A549 (cell line): Measurements from ENCODE around the gene MAML2. TPM values are rescaled to one million over a fixed set of nuclear protein-coding genes. Genes with fewer than 3 reads are reported as not detected.
A peak's percentile ranks its signal among the peaks of the same experiment; 100 is the strongest.

ENCODE experiments used
- ATAC-seq, 2 experiments: fragments of 200-7000 bp in 1 of 2; fragments of >200 bp in 1 of 2; cut with Nextera tagmentation in 1 of 2; cut with Tn5 transposase in 1 of 2; 3 replicates each; pipeline versions ENCODE4 v1.8.0 to v1.9.1; 2018 to 2020; ENCODE audit warnings: mild to moderate bottlenecking in 1 of 2, moderate library complexity in 1 of 2
- CTCF ChIA-PET: fragments of 300-600 bp; sonication (Branson Sonifier 250); formaldehyde crosslinking; extraction: SDS; loops from one replicate; lab custom pipeline; 2021; ENCODE audit warnings: antibody characterized with exemption, inconsistent platforms; lab: Yijun Ruan, JAX
- POLR2A ChIA-PET: fragments of 350-600 bp; formaldehyde crosslinking; extraction: SDS; loops from one replicate; lab custom pipeline; 2021; ENCODE audit warnings: antibody characterized with exemption, inconsistent platforms; lab: Yijun Ruan, JAX
- DNase-seq, 2 experiments: peaks; one replicate each; pipeline versions ENCODE4 v3.0.0 to v3.0.0-alpha.2; 2011 to 2016; ENCODE audit warnings: low read depth in 1 of 2, low spot score in 1 of 2
- FAIRE-seq: peaks from 2 replicates; lab custom pipeline; 2011; peaks lifted over from hg19 to GRCh38; lab: Jason Lieb, UNC
- H3K27ac ChIP-seq, 2 experiments: fragments of >200 bp; sonication (Bioruptor Twin); formaldehyde crosslinking; 3 replicates each; pipeline ENCODE4 v1.5.1; 2016 to 2017
- H3K4me1 ChIP-seq: fragments of >200 bp; sonication (Bioruptor Twin); formaldehyde crosslinking; 3 replicates; pipeline ENCODE4 v1.6.1; 2016
- H3K4me2 ChIP-seq: fragments of >200 bp; sonication (Bioruptor Twin); formaldehyde crosslinking; 3 replicates; pipeline ENCODE4 v1.6.1; 2016
- H3K4me3 ChIP-seq: fragments of >200 bp; sonication (Bioruptor Twin); formaldehyde crosslinking; 3 replicates; pipeline ENCODE4 v1.5.1; 2016
- H3K9me3 ChIP-seq: fragments of >200 bp; sonication (Bioruptor Twin); formaldehyde crosslinking; 3 replicates; pipeline ENCODE4 v1.6.1; 2016
- BHLHE40 ChIP-seq: IDR thresholded peaks from 2 replicates; pipeline ENCODE4 v1.6.1; 2012; ENCODE audit warnings: low read depth, low read length, inconsistent platforms
- CBX2 ChIP-seq: fragments of 200-600 bp; sonication (generic); IDR thresholded peaks from 2 replicates; pipeline ENCODE4 v1.6.1; 2016; ENCODE audit warnings: low read depth, mild to moderate bottlenecking, borderline replicate concordance
- CEBPB ChIP-seq, 2 experiments: fragments of >200 bp in 1 of 2; sonication (Bioruptor Twin) in 1 of 2; formaldehyde crosslinking in 1 of 2; IDR thresholded peaks; 2 replicates each; pipeline ENCODE4 v1.6.1; 2012 to 2016
- EP300 ChIP-seq, 2 experiments: fragments of >200 bp; sonication (Bioruptor Twin); formaldehyde crosslinking; IDR thresholded peaks; 2 replicates in 1 of 2; 3 replicates in 1 of 2; pipeline ENCODE4 v1.6.1; 2016 to 2017
- FOSB ChIP-seq: fragments of 250-450 bp; sonication (Bioruptor Pico); IDR thresholded peaks from 2 replicates; pipeline ENCODE4 v1.5.0; 2020; ENCODE audit warnings: mild to moderate bottlenecking, moderate library complexity
- HOXB5 ChIP-seq: fragments of 250-450 bp; sonication (Bioruptor Pico); IDR thresholded peaks from 2 replicates; pipeline ENCODE4 v1.5.0; 2020; ENCODE audit warnings: mild to moderate bottlenecking, moderate library complexity
- JUNB ChIP-seq: fragments of >200 bp; sonication (Bioruptor Twin); formaldehyde crosslinking; IDR thresholded peaks from 2 replicates; pipeline ENCODE4 v1.6.1; 2016
- NPAS2 ChIP-seq: fragments of 250-450 bp; sonication (Bioruptor Pico); IDR thresholded peaks from 2 replicates; pipeline ENCODE4 v1.8.0; 2022; ENCODE audit warnings: mild to moderate bottlenecking, moderate library complexity, borderline replicate concordance
- POLR2A ChIP-seq: IDR thresholded peaks from 2 replicates; pipeline ENCODE4 v1.6.1; 2012; ENCODE audit warnings: mild to moderate bottlenecking, low read length
- RCOR1 ChIP-seq: fragments of 150-350 bp; IDR thresholded peaks from 2 replicates; pipeline ENCODE4 v1.6.1; 2014; ENCODE audit warnings: antibody characterized with exemption, low read length, low read depth
- RNF2 ChIP-seq: fragments of 200-600 bp; sonication (generic); IDR thresholded peaks from 2 replicates; pipeline ENCODE4 v1.6.1; 2016; ENCODE audit warnings: low read depth, mild to moderate bottlenecking, antibody characterized with exemption, moderate library complexity, borderline replicate concordance
- SREBF2 ChIP-seq: fragments of 450-650 bp; IDR thresholded peaks from 2 replicates; pipeline ENCODE4 v1.6.1; 2014; ENCODE audit warnings: mild to moderate bottlenecking, moderate library complexity
- USF2 ChIP-seq: fragments of 450-650 bp; IDR thresholded peaks from 2 replicates; pipeline ENCODE4 v1.6.1; 2014; ENCODE audit warnings: antibody characterized with exemption
- ZNF302 ChIP-seq: fragments of 250-450 bp; sonication (Bioruptor Pico); IDR thresholded peaks from 2 replicates; pipeline ENCODE4 v1.9.0; 2021; ENCODE audit warnings: inconsistent platforms, mild to moderate bottlenecking, moderate library complexity
- WGBS: methylation state at CpG from one replicate; pipeline ENCODE4 v1.1.6; 2017; ENCODE audit errors: missing lambda C conversion rate; 5-methylcytosine and 5-hydroxymethylcytosine counted together
- polyA plus RNA-seq, 4 experiments: library from polyadenylated mRNA; depleted of rRNA in 3 of 4; stranded (reverse); fragments of >200 nt; fragmentation: RNase III in 1 of 4; extraction: RNeasy Plus Mini Kit Qiagen cat#74134 plus additional on column Dnase treatment in 1 of 4; gene quantifications; 2 replicates in 3 of 4; 3 replicates in 1 of 4; pipeline ENCODE4 v1.2.3, GENCODE V29; 2011 to 2017
- TF ChIP-seq, protein P1 (sequence below): IDR thresholded peaks from 2 replicates; pipeline ENCODE4 v1.6.1; 2012; ENCODE audit warnings: low read depth, borderline replicate concordance
- TF ChIP-seq, protein P2 (sequence below): IDR thresholded peaks from 2 replicates; pipeline ENCODE4 v1.6.1; 2012
- TF ChIP-seq, protein P3 (sequence below): fragments of >200 bp; sonication (Bioruptor Twin); formaldehyde crosslinking; IDR thresholded peaks from 3 replicates; pipeline ENCODE4 v1.5.1; 2016
- TF ChIP-seq, protein P4 (sequence below): fragments of 250-450 bp; sonication (Bioruptor Pico); IDR thresholded peaks from 2 replicates; pipeline ENCODE4 v1.5.0; 2020; ENCODE audit warnings: low read depth, mild to moderate bottlenecking, moderate library complexity

Gene MAML2
- polyA plus RNA-seq, 2 of the 4 experiments (the other 2 are of a cell fraction) = 1.5 to 2.5 TPM

GRCh38 chr11:95999711-96000406 is 343.1 kb downstream of the MAML2 start:
- Histone ChIP-seq H3K9me3 (no peaks in the 10 kb centered on the region), H3K4me3 (no peak overlapping the region), H3K4me2 (no peak overlapping the region), H3K4me1 (no peaks in the 10 kb centered on the region), H3K27ac (no peak overlapping the region)
- FAIRE-seq (no peak), DNase-seq (no peak), ATAC-seq (no peak)
- 76% methylated on average over 8 of the region's 8 CpGs for WGBS
- CTCF ChIA-PET = interaction anchor here (2.5 kb wide), 1 partner anchor 343 kb away, joined by 7 read pairs; the partner anchor contains the start of gene MAML2
- POLR2A ChIA-PET = no interaction called here
- no peak for TF ChIP-seq FOSB (CRISPR knock-in tag)
- TF ChIP-seq, protein P1, sequence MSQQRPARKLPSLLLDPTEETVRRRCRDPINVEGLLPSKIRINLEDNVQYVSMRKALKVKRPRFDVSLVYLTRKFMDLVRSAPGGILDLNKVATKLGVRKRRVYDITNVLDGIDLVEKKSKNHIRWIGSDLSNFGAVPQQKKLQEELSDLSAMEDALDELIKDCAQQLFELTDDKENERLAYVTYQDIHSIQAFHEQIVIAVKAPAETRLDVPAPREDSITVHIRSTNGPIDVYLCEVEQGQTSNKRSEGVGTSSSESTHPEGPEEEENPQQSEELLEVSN = no peak
- TF ChIP-seq SREBF2 = no peak
- TF ChIP-seq, protein P2, sequence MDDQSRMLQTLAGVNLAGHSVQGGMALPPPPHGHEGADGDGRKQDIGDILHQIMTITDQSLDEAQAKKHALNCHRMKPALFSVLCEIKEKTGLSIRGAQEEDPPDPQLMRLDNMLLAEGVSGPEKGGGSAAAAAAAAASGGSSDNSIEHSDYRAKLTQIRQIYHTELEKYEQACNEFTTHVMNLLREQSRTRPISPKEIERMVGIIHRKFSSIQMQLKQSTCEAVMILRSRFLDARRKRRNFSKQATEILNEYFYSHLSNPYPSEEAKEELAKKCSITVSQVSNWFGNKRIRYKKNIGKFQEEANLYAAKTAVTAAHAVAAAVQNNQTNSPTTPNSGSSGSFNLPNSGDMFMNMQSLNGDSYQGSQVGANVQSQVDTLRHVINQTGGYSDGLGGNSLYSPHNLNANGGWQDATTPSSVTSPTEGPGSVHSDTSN = no peak
- TF ChIP-seq CEBPB (IDR thresholded peaks at IDR 0.05) = no peak
- TF ChIP-seq CBX2 = no peak

- Histone ChIP-seq H3K27ac (no peak overlapping the region), H3K4me2 (no peak overlapping the region), H3K4me1 (peaks cover 2% of the 10 kb centered on the region; the same call in 2 of the 3 replicates), H3K4me3 (no peak overlapping the region), H3K9me3 (no peaks in the 10 kb centered on the region)
- WGBS = 61% methylated on average over 4 of the region's 4 CpGs
- POLR2A ChIA-PET = no interaction called here
- DNase-seq (no peak), ATAC-seq (no peak), FAIRE-seq (no peak)
- TF ChIP-seq BHLHE40 (no peak), RNF2 (no peak), JUNB (no peak), NPAS2 (no peak), HOXB5 (CRISPR knock-in tag) (no peak), FOSB (CRISPR knock-in tag) (no peak), POLR2A (no peak), EP300 (IDR thresholded peaks at IDR 0.05) (no peak)
- TF ChIP-seq, protein P3, sequence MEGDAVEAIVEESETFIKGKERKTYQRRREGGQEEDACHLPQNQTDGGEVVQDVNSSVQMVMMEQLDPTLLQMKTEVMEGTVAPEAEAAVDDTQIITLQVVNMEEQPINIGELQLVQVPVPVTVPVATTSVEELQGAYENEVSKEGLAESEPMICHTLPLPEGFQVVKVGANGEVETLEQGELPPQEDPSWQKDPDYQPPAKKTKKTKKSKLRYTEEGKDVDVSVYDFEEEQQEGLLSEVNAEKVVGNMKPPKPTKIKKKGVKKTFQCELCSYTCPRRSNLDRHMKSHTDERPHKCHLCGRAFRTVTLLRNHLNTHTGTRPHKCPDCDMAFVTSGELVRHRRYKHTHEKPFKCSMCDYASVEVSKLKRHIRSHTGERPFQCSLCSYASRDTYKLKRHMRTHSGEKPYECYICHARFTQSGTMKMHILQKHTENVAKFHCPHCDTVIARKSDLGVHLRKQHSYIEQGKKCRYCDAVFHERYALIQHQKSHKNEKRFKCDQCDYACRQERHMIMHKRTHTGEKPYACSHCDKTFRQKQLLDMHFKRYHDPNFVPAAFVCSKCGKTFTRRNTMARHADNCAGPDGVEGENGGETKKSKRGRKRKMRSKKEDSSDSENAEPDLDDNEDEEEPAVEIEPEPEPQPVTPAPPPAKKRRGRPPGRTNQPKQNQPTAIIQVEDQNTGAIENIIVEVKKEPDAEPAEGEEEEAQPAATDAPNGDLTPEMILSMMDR = no peak
- CTCF ChIA-PET = no interaction called here
Observed at GRCh38 chr11:95996621-95997235, 346.3 kb downstream of the MAML2 start.

DNA sequence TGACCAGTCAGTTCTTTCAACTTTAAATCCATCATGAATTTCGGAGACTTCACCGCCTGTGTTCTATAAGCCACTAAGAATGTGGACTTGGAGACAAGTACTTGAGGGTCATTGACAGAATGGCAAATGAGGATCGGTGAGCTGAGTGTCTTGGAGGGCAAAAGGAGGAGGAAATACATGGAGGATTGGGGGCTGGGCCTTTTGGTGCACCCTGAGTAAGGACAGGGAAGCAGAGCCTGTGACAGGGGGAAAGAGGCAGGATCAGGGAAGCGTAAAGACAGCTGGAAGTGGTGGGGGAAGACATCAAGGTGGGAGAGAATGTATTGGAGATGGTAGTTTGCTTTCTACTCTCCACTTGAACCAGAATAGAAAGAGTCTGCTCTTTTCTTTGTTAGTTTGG is 348.7 kb downstream of the MAML2 start:
- ChIA-PET POLR2A (no interaction called here), CTCF (interaction anchor here (1.5 kb wide), 1 partner anchor 17 kb away, joined by 6 read pairs; no protein-coding TSS in a partner anchor)
- Histone ChIP-seq H3K4me1 (peaks cover 19% of the 10 kb centered on the region), H3K9me3 (no peaks in the 10 kb centered on the region), H3K4me3 (no peak overlapping the region), H3K27ac (0 out of 6 replicates have a peak overlapping the region, but pooled peaks of 1 of the 2 experiments have one; percentile 28), H3K4me2 (no peak overlapping the region)
- TF ChIP-seq, protein P4, sequence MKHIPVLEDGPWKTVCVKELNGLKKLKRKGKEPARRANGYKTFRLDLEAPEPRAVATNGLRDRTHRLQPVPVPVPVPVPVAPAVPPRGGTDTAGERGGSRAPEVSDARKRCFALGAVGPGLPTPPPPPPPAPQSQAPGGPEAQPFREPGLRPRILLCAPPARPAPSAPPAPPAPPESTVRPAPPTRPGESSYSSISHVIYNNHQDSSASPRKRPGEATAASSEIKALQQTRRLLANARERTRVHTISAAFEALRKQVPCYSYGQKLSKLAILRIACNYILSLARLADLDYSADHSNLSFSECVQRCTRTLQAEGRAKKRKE (CRISPR knock-in tag) = no peak
- TF ChIP-seq USF2 (no peak), RCOR1 (no peak), ZNF302 (CRISPR knock-in tag) (no peak)
- TF ChIP-seq, protein P1 = no peak
- DNase-seq (no peak), ATAC-seq (no peak), FAIRE-seq (no peak)
- WGBS = 67% methylated on average over 4 of the region's 4 CpGs
